Activated CD8-positive, alpha-beta T cell treated with anti-CD3 and anti-CD28 coated beads for 36 hours (primary cell): ENCODE results near the gene TLE1. TPM values are rescaled to one million over a fixed set of nuclear protein-coding genes. Genes with fewer than 3 reads are reported as not detected.

Experiments
- ATAC-seq: fragments of 200-7000 bp; cut with Tn5 transposase; one replicate; pipeline ENCODE4 v1.10.0; 2021; ENCODE audit warnings: mild to moderate bottlenecking, moderate library complexity
- CTCF ChIA-PET: fragments of 350-600 bp; sonication (Branson Sonifier 250); formaldehyde crosslinking; loops from one replicate; lab custom pipeline; 2021; ENCODE audit warnings: antibody characterized with exemption; lab: Charles Lee
- POLR2A ChIA-PET: fragments of 350-600 bp; sonication (Branson Sonifier 250); formaldehyde crosslinking; loops from one replicate; lab custom pipeline; 2021; ENCODE audit warnings: antibody characterized with exemption; lab: Charles Lee
- DNase-seq: peaks from one replicate; pipeline ENCODE4 v3.0.0-alpha.2; 2020
- H3K27ac Mint-ChIP-seq: one replicate; pipeline ENCODE4 v1.8.0; 2021; ENCODE audit warnings: mild to moderate bottlenecking, mixed read lengths
- H3K27me3 Mint-ChIP-seq: one replicate; pipeline ENCODE4 v1.8.0; 2021; ENCODE audit warnings: mixed read lengths
- H3K36me3 Mint-ChIP-seq: one replicate; pipeline ENCODE4 v1.8.0; 2021; ENCODE audit warnings: low read depth, mixed read lengths
- H3K4me1 Mint-ChIP-seq: one replicate; pipeline ENCODE4 v1.8.0; 2021; ENCODE audit warnings: low read depth, mixed read lengths
- H3K4me3 Mint-ChIP-seq: one replicate; pipeline ENCODE4 v1.8.0; 2021; ENCODE audit warnings: mild to moderate bottlenecking, moderate library complexity, mixed read lengths
- H3K9me3 Mint-ChIP-seq: one replicate; pipeline ENCODE4 v1.8.0; 2021; ENCODE audit warnings: mixed read lengths
- intact Hi-C: fragments of 100-400 bp; cut with micrococcal nuclease; formaldehyde crosslinking; loops from one replicate; pipeline ENCODE4 v1.10.0; 2022
- total RNA-seq, 2 experiments: library from RNA; stranded (reverse); gene quantifications; one replicate each; pipeline ENCODE4 v1.2.3, GENCODE V29; 2021
- TF ChIP-seq, protein P1 (sequence below): fragments of 200-600 bp; IDR thresholded peaks from one replicate; pipeline ENCODE4 v1.8.0; 2022; ENCODE audit warnings: antibody characterized with exemption, mild to moderate bottlenecking

TLE1 gene
- total RNA-seq, 2 experiments from 2014 or later, result 0.20 to 0.29 TPM

DNA sequence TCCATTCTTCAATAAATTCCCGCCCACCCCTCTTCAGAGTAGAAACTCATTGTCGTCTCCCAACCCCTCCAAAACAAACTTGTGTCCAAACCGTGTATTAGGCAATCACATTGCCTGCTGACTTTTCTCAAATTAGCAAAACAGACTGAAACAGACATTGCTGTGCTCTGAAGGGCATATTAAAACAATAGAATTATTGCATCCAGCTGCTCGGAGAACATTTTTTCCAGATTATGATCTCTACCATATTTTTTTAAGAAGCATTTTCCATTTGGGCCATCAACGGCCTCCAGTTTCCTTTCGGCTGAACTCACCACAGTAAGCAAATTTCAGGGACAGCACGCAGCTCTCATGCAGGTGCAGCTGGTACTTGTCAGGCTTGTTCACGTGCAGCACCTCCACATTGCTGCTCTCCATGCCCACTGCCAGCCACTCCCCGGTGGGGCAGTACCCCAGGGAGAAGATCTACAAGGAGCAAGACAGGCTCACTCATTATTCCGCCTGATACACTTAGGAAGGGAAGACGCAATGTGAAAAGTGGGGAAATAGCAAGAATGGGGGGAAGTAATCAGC lies 104.1 kb downstream of the TLE1 start:
- H3K27ac Mint-ChIP-seq, result no peak overlapping the region
- no peaks in the 10 kb centered on the region for H3K36me3 Mint-ChIP-seq
- ChIA-PET CTCF (no interaction called here), POLR2A (no interaction called here)
- H3K9me3 Mint-ChIP-seq, result no peaks in the 10 kb centered on the region
- intact Hi-C loops, result no loop called here
- no peaks in the 10 kb centered on the region for H3K4me1 Mint-ChIP-seq
- no peaks in the 10 kb centered on the region for H3K27me3 Mint-ChIP-seq
- DNase-seq (no peak), ATAC-seq (no peak)
- no peak overlapping the region for H3K4me3 Mint-ChIP-seq
- TF ChIP-seq, protein P1, sequence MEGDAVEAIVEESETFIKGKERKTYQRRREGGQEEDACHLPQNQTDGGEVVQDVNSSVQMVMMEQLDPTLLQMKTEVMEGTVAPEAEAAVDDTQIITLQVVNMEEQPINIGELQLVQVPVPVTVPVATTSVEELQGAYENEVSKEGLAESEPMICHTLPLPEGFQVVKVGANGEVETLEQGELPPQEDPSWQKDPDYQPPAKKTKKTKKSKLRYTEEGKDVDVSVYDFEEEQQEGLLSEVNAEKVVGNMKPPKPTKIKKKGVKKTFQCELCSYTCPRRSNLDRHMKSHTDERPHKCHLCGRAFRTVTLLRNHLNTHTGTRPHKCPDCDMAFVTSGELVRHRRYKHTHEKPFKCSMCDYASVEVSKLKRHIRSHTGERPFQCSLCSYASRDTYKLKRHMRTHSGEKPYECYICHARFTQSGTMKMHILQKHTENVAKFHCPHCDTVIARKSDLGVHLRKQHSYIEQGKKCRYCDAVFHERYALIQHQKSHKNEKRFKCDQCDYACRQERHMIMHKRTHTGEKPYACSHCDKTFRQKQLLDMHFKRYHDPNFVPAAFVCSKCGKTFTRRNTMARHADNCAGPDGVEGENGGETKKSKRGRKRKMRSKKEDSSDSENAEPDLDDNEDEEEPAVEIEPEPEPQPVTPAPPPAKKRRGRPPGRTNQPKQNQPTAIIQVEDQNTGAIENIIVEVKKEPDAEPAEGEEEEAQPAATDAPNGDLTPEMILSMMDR, result no peak

DNA sequence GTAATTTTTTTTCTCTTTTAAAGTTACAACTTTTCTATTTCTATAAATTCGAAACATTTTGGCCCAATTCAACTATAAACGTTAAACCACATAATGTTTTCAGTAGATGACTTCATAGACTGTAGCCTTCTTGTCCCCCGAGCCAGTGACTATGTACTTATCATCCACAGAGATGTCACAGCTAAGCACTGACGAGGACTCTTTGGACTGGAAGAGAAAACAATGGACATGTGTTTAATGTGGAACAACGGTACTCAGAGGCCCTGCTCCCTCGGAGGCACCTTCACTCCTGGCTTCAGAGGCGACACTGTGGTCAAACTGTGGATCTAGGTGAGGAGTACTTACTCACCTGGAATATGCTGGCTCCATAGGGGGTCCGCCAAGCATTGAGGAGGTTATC lies 105.2 kb downstream of the TLE1 start:
- ATAC-seq (no peak), DNase-seq (no peak)
- Mint-ChIP-seq H3K36me3 (no peaks in the 10 kb centered on the region), H3K9me3 (no peaks in the 10 kb centered on the region), H3K4me3 (no peak overlapping the region), H3K4me1 (no peaks in the 10 kb centered on the region), H3K27me3 (no peaks in the 10 kb centered on the region), H3K27ac (no peak overlapping the region)
- intact Hi-C loops, result no loop called here
- ChIA-PET CTCF (no interaction called here), POLR2A (no interaction called here)
- TF ChIP-seq, protein P1, result no peak

DNA sequence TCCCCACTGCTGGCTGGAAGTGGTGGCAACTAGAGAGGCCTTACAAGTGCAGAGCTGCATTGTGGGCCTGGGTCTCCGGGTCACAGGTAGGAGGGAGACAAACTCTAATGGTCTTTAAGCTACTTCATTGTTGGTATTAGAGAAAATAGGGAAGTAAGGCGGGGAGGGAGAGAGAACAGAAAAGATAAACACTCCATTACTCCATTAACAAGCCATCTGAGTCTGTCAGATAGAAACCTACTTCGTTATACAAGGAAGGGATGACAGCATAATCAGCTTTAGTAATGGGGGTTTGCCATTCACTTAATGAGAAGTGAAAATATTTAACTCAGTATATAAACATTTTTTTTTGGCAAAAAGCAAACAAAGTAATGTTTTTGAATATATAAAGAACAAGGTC lies 107.4 kb downstream of the TLE1 start:
- Mint-ChIP-seq H3K27ac (no peak overlapping the region), H3K9me3 (no peaks in the 10 kb centered on the region), H3K4me1 (no peaks in the 10 kb centered on the region), H3K4me3 (no peak overlapping the region), H3K27me3 (no peaks in the 10 kb centered on the region), H3K36me3 (no peaks in the 10 kb centered on the region)
- POLR2A ChIA-PET, result no interaction called here
- ATAC-seq (no peak), DNase-seq (no peak)
- TF ChIP-seq, protein P1, result no peak
- intact Hi-C loops, result no loop called here
- CTCF ChIA-PET, result no interaction called here

DNA sequence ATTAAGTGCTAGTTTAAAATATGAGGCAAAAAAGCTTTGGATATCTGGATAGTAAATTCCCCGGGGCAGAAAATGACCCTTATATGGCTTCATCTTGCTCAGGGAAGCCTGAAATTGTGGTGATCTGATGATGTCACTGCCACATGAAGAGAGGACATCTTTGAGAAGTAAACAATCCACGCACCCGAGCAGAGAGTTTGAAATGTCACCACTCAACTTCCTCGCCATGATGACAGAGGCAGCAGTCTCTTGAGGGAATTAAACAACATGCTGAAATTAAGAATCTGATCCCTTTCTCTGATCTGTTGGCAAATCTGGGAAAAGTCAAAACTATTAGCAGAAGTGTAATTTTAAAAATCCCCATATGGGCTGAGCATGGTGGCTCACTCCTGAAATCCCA lies 110.0 kb downstream of the TLE1 start:
- ATAC-seq, result no peak
- ChIA-PET CTCF (no interaction called here), POLR2A (no interaction called here)
- H3K27me3 Mint-ChIP-seq, result no peaks in the 10 kb centered on the region
- no peak for DNase-seq
- TF ChIP-seq, protein P1, result no peak
- H3K27ac Mint-ChIP-seq, result no peak overlapping the region
- H3K36me3 Mint-ChIP-seq, result no peaks in the 10 kb centered on the region
- intact Hi-C loops, result no loop called here
- H3K4me1 Mint-ChIP-seq, result no peaks in the 10 kb centered on the region
- H3K9me3 Mint-ChIP-seq, result no peaks in the 10 kb centered on the region
- H3K4me3 Mint-ChIP-seq, result no peak overlapping the region

DNA sequence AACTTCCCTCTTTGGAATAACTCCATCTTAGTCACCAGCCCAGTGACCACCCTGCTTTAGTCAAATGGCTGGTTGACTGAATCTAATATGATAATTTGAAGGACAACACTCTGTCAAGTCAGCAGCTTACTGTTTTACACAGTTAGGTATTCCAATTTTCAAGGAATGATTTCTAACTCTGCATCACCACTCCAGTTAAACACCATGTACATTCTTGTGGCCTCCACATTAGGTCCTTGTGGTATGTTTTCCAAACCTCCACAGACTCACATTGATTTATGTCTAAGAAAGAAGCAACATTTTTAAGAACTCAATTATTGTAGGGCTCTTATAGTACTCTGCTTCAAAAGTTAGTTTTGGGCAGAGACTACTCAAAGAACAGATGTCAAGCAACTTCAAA lies 110.7 kb downstream of the TLE1 start:
- H3K36me3 Mint-ChIP-seq, result no peaks in the 10 kb centered on the region
- no peak overlapping the region for H3K4me3 Mint-ChIP-seq
- ChIA-PET CTCF (no interaction called here), POLR2A (no interaction called here)
- intact Hi-C loops, result no loop called here
- H3K27ac Mint-ChIP-seq, result no peak overlapping the region
- no peaks in the 10 kb centered on the region for H3K27me3 Mint-ChIP-seq
- DNase-seq (no peak), ATAC-seq (no peak)
- no peaks in the 10 kb centered on the region for H3K9me3 Mint-ChIP-seq
- no peaks in the 10 kb centered on the region for H3K4me1 Mint-ChIP-seq
- TF ChIP-seq, protein P1, result no peak
